ENCODE results near the gene HDGFL1. TPM values are rescaled to one million over a fixed set of nuclear protein-coding genes. Genes with fewer than 3 reads are reported as not detected.

The HDGFL1 gene
- total and polyA plus RNA-seq, 2 of the 8 experiments (the other 6 are each of a cell fraction or from before 2014, with no cell fraction given): not detected

GRCh38 chr6:22579439-22579838, 10.1 kb downstream of the HDGFL1 start (continued):
- no peak for TF ChIP-seq CHD7 (IDR thresholded peaks at IDR 0.05; ENCODE audit: insufficient replicate concordance, low read length)
- TF ChIP-seq EZH2 (IDR thresholded peaks at IDR 0.05; ENCODE audit: low read depth, low read length, severe bottlenecking): no peak
- no peak for TF ChIP-seq YY1 (IDR thresholded peaks at IDR 0.05; ENCODE audit: low read depth, low read length)
- TF ChIP-seq, protein P1, sequence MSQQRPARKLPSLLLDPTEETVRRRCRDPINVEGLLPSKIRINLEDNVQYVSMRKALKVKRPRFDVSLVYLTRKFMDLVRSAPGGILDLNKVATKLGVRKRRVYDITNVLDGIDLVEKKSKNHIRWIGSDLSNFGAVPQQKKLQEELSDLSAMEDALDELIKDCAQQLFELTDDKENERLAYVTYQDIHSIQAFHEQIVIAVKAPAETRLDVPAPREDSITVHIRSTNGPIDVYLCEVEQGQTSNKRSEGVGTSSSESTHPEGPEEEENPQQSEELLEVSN (IDR thresholded peaks at IDR 0.05): no peak
- no peak for TF ChIP-seq GTF2F1 (IDR thresholded peaks at IDR 0.05; ENCODE audit: borderline replicate concordance, low read depth, low read length)
- no peak for TF ChIP-seq ATF2 (IDR thresholded peaks at IDR 0.05; ENCODE audit: low read length)
- no peak for TF ChIP-seq SIN3A (conservative IDR thresholded peaks at IDR 0.05 in 1 of 2, IDR thresholded peaks at IDR 0.05 in 1 of 2; ENCODE audit: low read depth in 1 of 2, low read length in 2 of 2)
- no peak for TF ChIP-seq MAFK (IDR thresholded peaks at IDR 0.05; ENCODE audit: low read depth, low read length)
- no peak for TF ChIP-seq SP1 (IDR thresholded peaks at IDR 0.05; ENCODE audit: low read depth, low read length)

All from H1 (cell line).